Measurements from ENCODE around the gene NUP214.
A peak's percentile ranks its signal among the peaks of the same experiment; 100 is the strongest.
"Not testable (repeated sequence)": the region's sequence is repeated elsewhere in the genome, so short reads cannot be mapped to it uniquely, and the experiment has no call there.

Gene NUP214

DNA sequence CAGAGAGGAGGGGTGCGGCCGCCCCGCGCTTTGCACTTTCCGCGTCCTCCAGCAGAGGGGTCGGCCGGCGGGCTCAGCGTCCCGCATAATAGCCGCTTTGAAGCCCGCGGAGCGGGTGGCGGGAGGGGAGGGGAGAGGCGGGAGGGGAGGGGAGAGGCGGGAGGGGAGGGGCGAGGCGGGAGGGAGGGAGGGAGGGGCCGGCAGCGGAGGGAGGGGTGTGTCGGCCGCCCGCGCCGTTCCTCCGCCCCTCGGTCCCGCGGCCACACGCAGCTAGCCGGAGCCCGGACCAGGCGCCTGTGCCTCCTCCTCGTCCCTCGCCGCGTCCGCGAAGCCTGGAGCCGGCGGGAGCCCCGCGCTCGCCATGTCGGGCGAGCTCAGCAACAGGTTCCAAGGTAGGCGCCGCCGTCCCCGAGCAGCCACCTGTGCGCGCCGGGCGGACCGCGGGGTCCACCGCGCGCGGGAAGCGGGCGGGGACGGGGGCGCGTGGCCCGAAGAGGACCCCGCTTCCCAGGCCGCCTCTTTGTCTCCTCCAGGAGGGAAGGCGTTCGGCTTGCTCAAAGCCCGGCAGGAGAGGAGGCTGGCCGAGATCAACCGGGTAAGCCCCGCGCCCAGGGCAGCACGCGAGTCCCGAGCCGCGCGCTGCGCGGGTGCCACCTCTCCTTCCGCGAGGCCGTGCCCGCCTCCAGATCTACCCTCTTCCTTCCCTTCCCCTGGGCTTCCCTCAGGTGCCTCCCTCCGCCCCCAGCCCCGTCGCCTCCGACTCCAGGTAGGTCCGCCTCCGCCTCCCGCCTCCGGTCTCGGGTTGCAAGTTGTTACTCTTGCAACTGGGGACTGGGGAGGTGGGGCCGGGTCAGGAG lies 28.9 kb upstream of the NUP214 start, which contains the start of gene AIF1L:
Gene AIF1L, plus strand, starts transcription at position 263 of the 857 bp plus-strand sequence. Its CDS starts 99 bp downstream, at position 362.
- DNase-seq: peak; percentile 43 to 77

DNA sequence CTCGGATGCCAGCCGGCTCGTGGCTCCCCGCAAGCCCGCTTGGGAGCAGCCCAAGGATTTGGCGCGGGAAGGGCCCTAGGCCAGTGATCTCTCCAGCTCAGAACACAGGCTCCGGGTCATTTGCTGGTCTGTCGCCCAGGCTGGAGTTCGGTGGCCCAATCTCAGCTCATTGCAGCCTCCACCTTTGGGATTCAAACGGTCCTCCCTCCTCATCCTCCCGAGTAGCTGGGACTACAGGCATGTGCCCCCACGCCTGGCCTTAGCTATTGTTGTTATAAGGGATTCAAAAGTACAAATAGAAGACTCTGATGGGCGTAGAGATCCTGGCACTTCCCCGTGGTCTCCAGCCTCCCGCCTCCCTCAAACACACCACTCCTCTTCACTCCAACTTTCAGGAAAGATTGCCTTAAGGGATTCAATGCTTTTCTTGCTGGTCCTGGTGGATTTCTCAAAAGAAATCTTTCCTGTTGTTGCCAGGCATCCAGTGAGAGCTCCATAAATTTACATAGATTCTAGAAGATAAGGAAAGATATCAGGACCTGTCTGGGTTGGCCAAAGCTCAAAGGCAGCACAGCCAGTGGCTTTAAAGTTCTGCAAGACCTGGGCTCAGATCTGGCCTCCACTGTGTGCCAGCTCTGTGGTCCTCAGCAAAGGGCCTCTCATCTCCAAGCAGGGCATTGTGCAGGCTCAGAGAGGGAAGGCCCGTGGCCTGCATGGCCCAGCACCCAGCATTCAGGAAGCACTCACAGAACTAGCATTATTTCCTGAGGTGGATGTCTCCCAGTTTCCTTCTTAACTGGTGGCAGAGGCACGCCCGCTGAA lies 28.0 kb upstream of the NUP214 start:
- no peak for DNase-seq

DNA sequence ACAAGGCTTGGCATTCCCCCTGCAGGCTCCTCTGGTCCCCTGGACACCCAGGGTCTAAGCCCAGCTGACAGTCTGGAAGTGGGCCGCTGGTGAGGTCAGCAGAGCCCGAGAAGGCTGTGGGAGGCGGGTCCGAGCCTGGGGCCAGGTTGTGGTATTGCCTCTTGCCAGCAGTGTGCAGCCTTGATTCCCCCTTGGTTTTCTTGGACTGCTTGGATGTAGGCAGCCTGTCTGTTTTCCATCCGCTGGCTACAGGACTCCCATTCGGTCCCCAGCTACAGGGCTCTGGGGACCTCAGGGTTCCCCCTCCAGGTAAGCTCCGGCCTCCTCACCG lies 27.5 kb upstream of the NUP214 start:
- DNase-seq: no peak

DNA sequence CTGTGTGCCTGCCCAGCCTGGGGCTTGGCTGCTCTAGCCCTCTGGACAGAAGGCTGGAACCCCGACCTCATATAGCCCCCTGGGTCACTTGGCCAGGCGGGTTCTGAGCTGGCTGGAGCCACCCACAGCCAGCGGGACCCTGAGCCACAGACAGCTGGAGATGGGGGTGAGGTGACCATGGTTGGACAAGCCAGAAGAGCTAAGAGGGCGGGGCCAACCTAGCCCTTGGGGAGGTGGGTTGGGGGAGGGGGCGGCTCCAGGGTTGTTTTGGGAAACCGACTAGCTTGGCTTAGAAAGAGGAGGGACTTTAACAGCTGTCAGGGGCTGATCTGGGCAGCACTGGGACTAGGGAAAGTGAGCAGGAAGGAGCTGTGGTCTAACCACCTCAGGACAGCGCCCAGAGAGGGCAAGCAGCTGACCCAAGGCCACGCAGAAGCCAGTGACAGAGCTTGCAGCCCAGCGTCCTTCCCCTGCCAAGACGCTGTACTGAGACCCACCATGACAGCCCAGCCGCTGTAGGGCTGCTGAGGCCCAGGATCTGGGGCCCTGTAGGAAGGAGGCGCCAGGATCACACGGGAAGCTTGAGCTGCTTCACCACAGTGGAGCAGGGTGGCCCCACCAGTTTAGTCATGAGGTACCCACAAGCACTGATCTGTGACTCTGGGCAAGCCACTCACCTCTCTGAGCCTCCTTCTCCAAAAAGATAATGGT lies 26.8 kb upstream of the NUP214 start:
- DNase-seq: no peak

DNA sequence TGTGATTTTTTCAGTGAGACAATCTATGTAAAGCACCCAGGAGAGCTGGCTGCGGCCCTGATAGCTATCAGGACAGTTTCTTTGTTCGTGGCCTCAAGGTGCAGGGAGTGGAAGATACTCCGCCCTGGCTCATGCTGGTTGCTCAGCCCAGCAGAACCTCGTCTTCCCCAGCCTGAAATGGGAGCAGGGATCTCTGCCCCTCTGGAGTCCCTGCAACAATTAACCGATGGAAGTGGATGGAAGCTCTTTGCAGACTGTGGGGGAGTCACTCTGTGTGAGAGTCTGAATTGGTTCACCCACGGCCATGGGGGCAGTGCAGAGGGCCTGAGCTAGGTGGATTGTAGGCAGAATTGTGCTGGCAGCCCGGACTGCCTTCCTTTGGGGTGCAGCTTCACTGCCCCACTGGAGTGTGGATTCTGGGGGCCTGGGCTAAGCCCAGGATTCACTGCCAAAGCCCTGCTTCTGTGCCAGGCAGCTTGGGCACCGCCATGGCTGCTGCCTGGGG lies 26.2 kb upstream of the NUP214 start:
- DNase-seq: no peak

DNA sequence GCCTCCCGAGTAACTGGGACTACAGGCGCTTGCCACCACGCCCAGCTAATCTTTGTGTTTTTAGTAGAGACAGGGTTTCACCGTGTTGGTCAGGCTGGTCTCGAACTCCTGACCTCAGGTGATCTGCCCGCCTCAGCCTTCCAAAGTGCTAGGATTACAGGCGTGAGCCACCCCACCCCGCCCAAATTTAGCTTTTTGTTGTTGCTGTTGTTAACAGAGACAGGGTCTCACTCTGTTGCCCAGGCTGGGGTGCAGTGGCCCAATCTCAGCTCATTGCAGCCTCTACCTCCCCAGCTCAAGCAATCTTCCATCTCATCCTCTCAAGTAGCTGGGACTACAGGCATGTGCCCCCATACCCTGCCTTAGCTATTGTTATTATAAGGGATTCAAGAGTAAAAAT lies 25.5 kb upstream of the NUP214 start:
- not testable (repeated sequence) for DNase-seq

DNA sequence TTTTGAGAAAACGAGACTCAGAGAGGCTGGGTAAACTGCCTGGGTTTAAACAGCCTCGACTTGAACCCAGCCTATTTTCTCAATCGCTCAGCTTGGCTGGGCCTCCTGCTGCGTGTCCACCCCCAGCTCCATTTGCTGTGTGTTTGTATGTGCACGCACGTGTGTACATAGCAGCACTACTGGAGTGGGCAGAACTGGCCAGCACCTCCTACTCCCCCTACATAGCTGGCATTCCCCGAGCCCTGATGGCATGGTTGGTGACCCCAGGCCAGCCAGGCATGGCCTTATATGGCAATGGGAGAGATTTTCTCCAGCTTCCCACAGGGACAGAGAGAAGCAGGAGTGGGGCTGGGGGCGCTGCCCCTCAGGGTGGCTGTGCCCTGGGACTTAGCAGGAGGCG lies 24.9 kb upstream of the NUP214 start:
- DNase-seq: no peak

DNA sequence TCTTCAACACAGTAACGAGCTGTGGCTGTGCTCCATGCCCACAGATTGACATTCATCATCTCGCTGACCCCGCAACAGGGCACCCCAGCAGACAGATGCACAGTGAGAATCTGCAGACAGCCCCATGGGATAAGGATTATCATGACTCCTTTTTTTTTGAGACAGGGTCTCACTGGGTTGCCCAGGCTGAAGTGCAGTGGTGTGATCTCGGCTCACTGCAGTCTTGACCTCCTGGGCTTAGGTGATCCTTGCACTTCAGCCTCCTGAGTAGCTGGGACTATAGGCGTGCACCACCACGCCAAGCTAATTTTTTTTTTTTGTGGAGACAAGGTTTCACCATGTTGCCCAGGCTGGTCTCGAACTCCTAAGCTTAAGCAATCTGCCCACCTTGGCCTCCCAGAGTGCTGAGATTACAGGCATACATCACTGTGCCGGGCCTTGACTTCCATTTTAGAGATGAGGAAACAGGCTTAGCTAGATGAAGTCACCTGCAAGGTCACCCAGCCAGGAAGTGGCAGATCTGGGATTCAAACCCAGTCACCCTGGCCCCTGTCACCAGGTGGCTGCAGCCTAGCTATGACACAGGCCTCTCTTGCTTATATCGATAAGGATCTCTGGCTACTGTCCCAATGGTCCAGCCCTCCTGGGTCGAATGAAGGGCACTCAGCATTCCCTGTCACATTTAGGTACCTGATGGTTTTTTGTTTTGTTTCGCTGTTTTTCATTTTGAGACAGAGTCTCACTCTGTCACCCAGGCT lies 24.0 kb upstream of the NUP214 start:
- no peak for DNase-seq

DNA sequence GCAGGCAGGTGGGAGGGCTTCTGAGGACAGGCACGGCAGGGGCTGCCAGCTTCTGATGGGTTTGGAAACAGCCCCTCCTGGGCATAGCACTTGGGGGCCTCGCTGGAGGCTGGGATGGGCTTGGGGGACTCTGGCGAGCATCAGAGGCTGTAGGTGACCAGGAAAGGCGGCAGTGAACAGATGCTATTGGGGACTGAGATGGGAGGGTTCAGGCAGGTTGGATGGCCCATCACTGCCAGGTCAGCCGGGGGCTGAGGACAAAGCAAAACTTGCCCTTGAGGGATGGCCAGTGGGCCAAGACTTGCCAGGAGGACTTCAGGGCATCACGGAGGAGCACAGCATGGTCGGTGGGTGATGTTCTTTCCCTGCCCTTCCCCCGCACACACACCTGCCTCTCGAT lies 22.4 kb upstream of the NUP214 start:
- no peak for DNase-seq

DNA sequence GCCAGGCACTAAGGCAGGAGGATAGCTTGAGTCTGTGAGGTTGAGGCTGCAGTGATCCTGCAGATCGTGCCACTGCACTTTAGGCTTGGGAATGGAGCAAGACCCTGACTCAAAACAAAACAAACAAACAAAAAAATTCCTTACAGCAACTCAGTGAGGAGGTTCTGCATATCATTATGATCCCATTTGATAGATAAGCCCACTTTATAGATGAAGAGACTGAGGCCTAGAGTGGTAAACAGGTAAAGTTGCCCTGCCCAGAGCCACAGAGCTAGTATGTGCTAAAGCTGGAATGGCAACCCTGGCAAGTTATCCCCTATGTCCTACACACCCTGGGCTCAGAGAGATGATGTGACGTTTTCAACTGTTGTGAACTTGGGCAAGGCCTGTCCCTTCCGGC lies 21.9 kb upstream of the NUP214 start:
- DNase-seq: no peak

DNA sequence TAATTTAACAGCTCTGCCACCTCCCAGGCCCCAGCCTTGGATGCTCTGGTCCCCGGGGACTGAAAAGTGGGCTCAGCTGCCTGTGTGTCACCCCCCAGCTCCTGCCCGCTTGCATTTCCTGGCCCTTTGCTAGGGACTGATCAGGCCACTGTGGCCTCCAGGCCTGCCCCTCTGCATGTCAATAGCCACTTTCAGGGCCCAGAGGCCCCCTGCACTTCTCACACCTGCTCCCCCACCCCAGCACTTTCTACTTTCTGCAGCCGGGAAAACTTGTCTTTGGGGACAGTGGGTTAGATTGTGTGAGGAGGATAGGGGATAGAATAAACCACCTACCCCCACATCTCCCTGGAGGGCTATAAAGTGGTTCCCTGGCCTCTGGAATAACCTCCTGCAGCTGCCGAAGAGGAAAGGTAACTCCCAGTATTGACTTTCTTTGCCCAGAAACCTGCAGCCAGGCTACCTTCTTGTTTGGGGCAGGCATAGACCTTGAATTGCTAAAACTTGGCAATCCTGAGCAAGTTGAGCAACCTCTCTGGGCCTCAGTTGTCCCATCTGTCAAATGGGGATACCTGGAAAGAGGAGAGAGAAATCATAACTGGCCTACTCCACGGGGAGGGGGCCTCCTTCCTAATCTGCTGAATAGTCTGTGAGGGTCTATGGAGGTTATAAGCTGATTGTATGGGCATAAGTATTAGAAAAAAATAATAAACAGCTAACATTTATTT lies 21.2 kb upstream of the NUP214 start:
- DNase-seq: no peak

DNA sequence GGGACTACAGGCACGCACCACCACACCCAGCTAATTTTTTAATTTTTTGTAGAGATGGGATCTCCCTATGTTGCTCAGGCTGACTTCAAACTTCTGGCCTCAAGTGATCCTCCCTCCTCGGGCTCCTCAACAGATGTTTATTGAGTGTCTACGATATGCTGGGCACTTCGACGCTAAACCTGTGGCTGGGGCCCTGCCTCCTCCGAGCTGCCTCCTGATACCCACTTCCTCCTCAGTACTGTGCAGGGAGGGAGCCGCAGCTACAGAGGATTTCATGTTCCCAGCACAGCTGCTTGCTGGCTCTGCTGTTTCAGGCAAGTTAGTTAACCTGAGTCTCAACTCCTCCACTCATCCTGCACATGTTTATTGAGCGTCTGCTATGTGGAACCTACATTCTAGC lies 19.4 kb upstream of the NUP214 start:
- no peak for DNase-seq

DNA sequence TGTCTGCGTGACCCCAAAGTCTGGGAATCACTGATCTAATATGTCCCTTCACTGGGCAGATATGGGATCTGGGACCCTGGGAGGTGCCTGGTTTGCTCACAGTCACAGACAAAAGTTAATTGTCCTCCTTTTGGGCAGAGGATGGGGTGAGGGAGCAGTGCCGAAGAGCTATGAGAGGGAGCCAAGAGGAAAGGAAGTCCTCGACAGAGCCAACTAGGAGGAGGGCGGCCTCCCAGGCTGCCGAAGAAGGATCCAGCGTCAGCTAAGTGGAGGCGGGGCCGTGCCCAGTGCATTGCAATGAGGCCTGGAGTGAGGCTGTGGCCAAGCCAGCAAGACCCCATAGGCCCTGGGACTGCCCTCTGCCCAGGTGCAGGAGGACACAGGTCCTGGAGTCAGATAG lies 17.6 kb upstream of the NUP214 start:
- DNase-seq: no peak

DNA sequence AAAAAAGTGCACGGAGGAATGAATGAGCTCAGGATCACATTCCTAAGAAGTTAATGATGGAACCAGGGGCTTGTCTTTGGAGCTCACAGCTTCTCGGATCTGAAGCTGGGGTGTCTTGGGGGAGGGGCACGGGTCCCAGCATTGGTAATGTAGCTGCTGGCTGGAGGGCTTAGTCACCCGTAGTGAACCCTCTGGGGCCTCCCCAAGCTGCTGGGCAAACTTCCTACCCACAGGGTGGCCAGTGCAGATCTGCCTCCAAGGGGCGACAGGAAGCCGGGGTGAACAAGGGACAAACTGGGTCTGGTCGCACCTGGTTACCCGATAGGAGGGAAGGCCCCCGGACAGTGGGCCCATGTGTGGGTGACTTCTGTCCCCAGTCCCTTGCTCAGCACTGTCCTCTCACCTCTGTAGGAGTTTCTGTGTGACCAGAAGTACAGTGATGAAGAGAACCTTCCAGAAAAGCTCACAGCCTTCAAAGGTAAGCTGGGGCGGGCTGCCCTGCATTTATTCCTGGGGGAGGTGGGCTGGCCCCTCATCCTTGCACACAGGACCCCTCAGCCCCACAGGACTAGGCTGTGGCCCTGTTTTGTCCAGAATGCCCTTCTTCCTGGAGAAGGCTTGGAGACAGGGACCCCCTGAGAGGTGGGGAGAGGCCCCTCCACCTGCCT lies 14.1 kb upstream of the NUP214 start:
- no peak for DNase-seq

DNA sequence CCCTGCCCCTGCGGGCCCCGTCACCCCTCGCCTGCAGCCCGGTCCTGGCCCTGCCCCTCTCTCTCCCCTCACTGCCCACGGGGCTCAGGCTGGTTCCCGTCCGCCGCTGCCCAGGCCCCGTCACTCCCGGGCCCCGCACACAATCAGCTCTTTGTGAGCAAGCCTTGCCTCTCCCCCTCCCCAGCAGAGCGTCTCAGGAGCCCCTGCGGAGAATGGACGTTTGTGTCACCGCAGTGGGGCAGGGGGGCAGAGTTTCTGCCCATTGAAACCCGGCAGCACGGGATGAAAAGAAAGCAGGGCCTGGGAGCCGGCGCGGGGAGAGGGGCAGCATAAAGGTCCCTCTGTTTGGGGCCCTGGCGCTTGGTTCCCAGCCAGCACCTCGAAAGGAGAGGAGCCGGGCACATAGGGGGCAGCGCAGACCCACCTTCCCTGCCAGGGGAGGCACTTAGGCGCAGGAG lies 13.5 kb upstream of the NUP214 start:
- DNase-seq: no peak

DNA sequence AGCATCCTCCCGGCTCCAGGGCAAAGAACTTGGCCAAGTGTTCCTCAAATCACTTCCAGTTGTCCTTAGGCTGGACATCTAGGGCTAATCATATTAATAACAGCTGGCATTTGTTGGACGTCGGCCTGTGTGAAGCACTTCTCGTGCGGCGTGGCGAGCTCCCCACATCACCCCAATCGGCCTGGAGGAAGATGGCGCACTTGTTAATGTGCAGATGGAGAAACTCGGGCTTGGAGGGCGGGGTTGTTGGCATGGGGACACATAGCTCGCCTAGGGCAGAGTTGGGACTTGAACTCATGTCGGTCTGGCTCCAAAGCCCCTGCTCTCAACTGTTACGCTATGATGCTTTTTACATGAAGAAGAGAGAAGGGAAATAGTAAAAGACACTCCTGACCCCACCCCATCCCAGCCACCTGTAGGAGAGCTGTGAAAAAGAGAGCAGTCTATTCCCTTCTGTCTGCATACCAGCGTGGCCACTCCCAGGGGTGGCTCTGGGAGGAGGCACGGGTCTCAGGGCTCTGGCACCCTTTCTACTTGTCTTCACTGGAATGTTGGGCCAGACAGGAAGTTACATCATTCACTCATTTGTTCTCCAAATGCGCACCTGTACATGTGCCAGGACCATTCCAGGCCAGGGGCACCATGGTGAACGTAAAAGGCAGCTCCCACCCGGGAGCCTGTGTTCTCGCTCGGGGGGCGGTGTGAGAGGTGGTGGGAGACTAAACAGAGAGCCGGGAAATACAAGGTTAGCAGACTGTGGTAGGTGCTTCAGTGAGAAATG lies 12.8 kb upstream of the NUP214 start:
- no peak for DNase-seq

DNA sequence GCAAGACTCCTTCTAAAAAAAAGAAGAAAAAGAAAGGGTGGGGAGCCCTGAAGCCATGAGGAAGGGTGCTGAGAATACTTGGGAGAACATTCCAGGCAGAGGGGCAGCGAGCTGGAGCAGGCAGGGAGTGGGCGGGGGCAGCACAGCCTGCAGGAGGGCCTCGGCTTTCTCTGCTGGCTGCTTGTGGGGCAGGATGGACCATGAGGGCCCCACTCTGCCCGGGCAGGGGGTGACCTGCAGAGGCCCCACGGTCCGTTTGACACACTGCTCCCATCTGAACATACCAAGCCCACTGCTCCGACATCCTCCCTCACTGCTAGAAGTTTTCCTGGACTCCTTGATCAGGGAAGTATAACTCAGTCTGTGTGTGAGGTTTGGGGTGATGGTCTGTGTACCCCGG lies 11.7 kb upstream of the NUP214 start:
- no peak for DNase-seq

DNA sequence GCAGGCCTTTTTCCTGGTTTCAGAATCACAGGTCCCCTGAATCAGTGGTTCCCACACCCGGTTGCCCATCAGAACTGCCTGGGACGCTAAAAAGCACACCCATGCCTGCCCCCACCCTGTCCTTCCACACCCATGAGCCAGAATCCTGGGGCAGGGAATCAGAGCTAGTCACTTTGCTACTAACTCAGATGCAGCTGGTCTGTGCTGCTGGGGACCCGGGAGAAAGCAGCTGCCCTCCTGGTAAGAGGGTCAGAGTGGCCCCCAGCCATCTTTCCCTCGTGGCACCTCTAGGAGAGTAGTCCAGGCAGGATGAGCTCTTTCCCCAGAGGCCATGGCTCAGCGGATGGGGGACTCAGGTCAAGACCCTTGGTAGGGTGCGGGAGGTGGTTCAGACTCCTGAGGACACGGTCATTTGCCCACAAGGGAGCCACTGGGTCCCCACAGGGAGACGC lies 11.3 kb upstream of the NUP214 start:
- no peak for DNase-seq

DNA sequence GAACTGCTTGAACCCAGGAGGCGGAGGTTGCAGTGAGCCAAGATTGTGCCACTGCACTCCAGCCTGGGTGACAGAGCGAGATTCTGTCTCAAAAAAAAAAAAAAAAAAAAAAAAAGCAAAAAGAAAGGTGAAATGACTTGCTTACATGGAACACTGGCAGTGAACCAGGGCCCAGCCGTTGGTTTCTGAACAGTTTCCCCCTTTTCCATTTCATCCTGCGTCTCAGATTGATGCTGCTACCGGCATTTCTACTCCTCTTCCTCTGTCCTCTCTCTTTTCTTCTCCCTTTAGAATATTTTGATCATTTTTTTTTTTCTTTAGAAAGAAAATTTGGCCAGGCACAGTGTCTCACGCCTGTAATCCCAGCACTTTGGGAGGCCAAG lies 10.0 kb upstream of the NUP214 start:
- not testable (repeated sequence) for DNase-seq
